ENCODE measurements around the gene PIK3CG.

DNA sequence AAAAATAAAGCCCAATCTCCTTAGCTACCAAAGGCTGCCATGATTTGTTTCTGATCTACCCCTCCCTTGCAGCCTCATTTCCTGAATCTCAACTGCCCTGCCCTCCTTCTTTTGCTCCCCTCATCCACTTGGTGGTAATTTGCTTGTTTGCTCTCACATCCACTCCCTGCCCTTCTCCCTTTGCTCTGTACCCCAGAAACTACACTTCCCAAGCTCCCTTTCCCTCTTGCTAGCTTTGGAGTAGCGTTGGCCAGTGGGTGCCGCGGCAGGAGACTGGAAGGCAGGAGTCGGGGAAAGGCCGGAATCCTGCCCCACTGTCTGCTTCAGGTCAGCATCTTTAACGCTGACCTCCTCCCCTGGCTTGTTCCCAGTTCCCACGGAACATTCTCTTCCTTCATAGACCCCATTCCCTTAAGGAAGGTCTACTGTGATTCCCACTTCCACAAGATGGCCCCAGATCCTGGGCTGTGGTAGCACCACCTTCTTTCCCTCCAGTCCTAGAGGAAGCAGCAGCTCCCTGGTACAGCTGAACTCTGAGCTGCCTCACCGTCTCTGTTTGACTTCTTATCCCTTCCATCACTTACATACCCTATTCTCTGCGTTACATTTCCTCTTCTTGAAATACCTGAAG, 79.1 kb downstream of the PIK3CG start:
- TF ChIP-seq, protein P1, sequence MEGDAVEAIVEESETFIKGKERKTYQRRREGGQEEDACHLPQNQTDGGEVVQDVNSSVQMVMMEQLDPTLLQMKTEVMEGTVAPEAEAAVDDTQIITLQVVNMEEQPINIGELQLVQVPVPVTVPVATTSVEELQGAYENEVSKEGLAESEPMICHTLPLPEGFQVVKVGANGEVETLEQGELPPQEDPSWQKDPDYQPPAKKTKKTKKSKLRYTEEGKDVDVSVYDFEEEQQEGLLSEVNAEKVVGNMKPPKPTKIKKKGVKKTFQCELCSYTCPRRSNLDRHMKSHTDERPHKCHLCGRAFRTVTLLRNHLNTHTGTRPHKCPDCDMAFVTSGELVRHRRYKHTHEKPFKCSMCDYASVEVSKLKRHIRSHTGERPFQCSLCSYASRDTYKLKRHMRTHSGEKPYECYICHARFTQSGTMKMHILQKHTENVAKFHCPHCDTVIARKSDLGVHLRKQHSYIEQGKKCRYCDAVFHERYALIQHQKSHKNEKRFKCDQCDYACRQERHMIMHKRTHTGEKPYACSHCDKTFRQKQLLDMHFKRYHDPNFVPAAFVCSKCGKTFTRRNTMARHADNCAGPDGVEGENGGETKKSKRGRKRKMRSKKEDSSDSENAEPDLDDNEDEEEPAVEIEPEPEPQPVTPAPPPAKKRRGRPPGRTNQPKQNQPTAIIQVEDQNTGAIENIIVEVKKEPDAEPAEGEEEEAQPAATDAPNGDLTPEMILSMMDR (IDR thresholded peaks at IDR 0.05; ENCODE audit: insufficient read depth, low read depth, low read length) = no peak
- TF ChIP-seq EZH2 (IDR thresholded peaks at IDR 0.05; ENCODE audit: insufficient read depth, low read length) = no peak
